Sigmoid colon (tissue), 7 donors: Measurements from ENCODE around the gene IL15. TPM values are rescaled to one million over a fixed set of nuclear protein-coding genes. Genes with fewer than 3 reads are reported as not detected.

ENCODE experiments used
- DNase-seq: peaks from one replicate; pipeline ENCODE4 v3.0.0-alpha.2; 2019
- H3K27ac ChIP-seq, 4 donors: fragments of 200-600 bp; sonication (generic); one replicate each; pipeline ENCODE4 v1.5.1; 2016 to 2019; ENCODE audit warnings: mild to moderate bottlenecking in 1 of 4
- H3K27me3 ChIP-seq, 3 donors: fragments of 200-600 bp; sonication (generic); one replicate each; pipeline ENCODE4 v1.5.1; 2019; ENCODE audit warnings: mild to moderate bottlenecking in 1 of 3
- H3K36me3 ChIP-seq, 4 donors: fragments of 200-600 bp; sonication (generic); one replicate each; pipeline ENCODE4 v1.5.1; 2016 to 2019
- H3K4me1 ChIP-seq, 4 donors: fragments of 200-600 bp; sonication (generic); one replicate each; pipeline ENCODE4 v1.5.1; 2017 to 2019
- H3K4me3 ChIP-seq, 4 donors: fragments of 200-600 bp; sonication (generic); one replicate each; pipeline ENCODE4 v1.5.1; 2017 to 2019; ENCODE audit warnings: mild to moderate bottlenecking in 2 of 4, moderate library complexity in 1 of 4
- H3K9me3 ChIP-seq, 4 donors: fragments of 200-600 bp in 3 of 4; sonication (generic) in 3 of 4; one replicate each; pipeline versions ENCODE4 v1.5.1 to v1.6.1; 2013 to 2019
- CTCF ChIP-seq, 4 experiments: fragments of 450-650 bp in 3 of 4; fragments of 200-600 bp in 1 of 4; IDR thresholded peaks; one replicate each; pipeline ENCODE4 v1.5.1; 2016 to 2019; ENCODE audit warnings: antibody characterized with exemption in 4 of 4, mild to moderate bottlenecking in 3 of 4, moderate library complexity in 2 of 4
- EP300 ChIP-seq, 4 donors: sonication (generic); formaldehyde crosslinking; IDR thresholded peaks; one replicate each; pipeline ENCODE4 v1.6.1; 2017; ENCODE audit warnings: antibody characterized with exemption in 4 of 4
- POLR2A ChIP-seq, 2 donors: fragments of 450-650 bp; IDR thresholded peaks; one replicate each; pipeline ENCODE4 v1.6.1; 2016; ENCODE audit warnings: antibody characterized with exemption in 2 of 2, mild to moderate bottlenecking in 2 of 2, moderate library complexity in 2 of 2
- POLR2AphosphoS5 ChIP-seq, 4 donors: sonication (generic); formaldehyde crosslinking; IDR thresholded peaks; one replicate each; pipeline ENCODE4 v1.6.1; 2017; ENCODE audit warnings: antibody characterized with exemption in 4 of 4
- WGBS, 2 donors: extraction: QIAGEN DNeasy Blood & Tissue Kit; methylation state at CpG; one replicate each; pipeline ENCODE4 v1.1.7; 2013; 5-methylcytosine and 5-hydroxymethylcytosine counted together
- intact Hi-C: fragments of 100-400 bp; cut with DNase I; formaldehyde crosslinking; loops from one replicate; pipeline ENCODE4 v1.15.1; 2023
- polyA plus RNA-seq, 3 donors: library from polyadenylated mRNA; stranded (reverse); fragments of 200-250 nt; gene quantifications; one replicate each; pipeline ENCODE4 v1.2.3, GENCODE V29; 2013
- total RNA-seq, 4 donors: library from RNA; depleted of rRNA; stranded (reverse); fragments of >200 nt; gene quantifications; one replicate each; pipeline ENCODE4 v1.1.0, GENCODE V29; 2016
- donor health status: healthy with polysubstance abuse.
- donor health status: Bipolar disorder and iron deficiency.
- donor health status: healthy.

The IL15 gene
- total and polyA plus RNA-seq, 7 donors, result 5.9 to 16.1 (median 6.5) TPM

GRCh38 chr4:141620715-141621114 is 15.7 kb upstream of the IL15 start:
- intact Hi-C loops, result no loop called here
- no peak for DNase-seq
- no peaks in the 10 kb centered on the region for H3K4me1 ChIP-seq
- no peak overlapping the region for H3K27ac ChIP-seq
- H3K4me3 ChIP-seq, result no peak overlapping the region
- TF ChIP-seq CTCF (IDR thresholded peaks at IDR 0.05), result no peak
- TF ChIP-seq POLR2AphosphoS5 (IDR thresholded peaks at IDR 0.05), result no peak
- TF ChIP-seq POLR2A (IDR thresholded peaks at IDR 0.05), result no peak
- no peak for TF ChIP-seq EP300 (IDR thresholded peaks at IDR 0.05)
- H3K27me3 ChIP-seq, result no peaks in the 10 kb centered on the region
- no peaks in the 10 kb centered on the region for H3K36me3 ChIP-seq
- H3K9me3 ChIP-seq, result no peaks in the 10 kb centered on the region
- 91 to 97% methylated on average over 1 of the region's 1 CpG for WGBS, 2 donors

GRCh38 chr4:141625023-141625422 is 11.4 kb upstream of the IL15 start:
- Histone ChIP-seq H3K4me3 (no peak overlapping the region), H3K9me3 (no peaks in the 10 kb centered on the region), H3K36me3 (no peaks in the 10 kb centered on the region), H3K27me3 (no peaks in the 10 kb centered on the region), H3K4me1 (no peaks in the 10 kb centered on the region), H3K27ac (no peak overlapping the region)
- WGBS, 2 donors, result 67 to 88% methylated on average over 2 of the region's 2 CpGs
- TF ChIP-seq POLR2A (IDR thresholded peaks at IDR 0.05) (no peak), POLR2AphosphoS5 (IDR thresholded peaks at IDR 0.05) (no peak), CTCF (IDR thresholded peaks at IDR 0.05) (no peak), EP300 (IDR thresholded peaks at IDR 0.05) (no peak)
- no peak for DNase-seq
- intact Hi-C loops, result no loop called here

- Histone ChIP-seq H3K4me3 (no peak overlapping the region), H3K36me3 (no peaks in the 10 kb centered on the region), H3K27me3 (no peaks in the 10 kb centered on the region), H3K4me1 (peaks cover 0 to 10% (median 3%) of the 10 kb centered on the region in 4 donors), H3K27ac (no peak overlapping the region), H3K9me3 (no peaks in the 10 kb centered on the region)
- TF ChIP-seq POLR2AphosphoS5 (IDR thresholded peaks at IDR 0.05), result no peak
- TF ChIP-seq EP300 (IDR thresholded peaks at IDR 0.05), result no peak
- no peak for TF ChIP-seq CTCF (IDR thresholded peaks at IDR 0.05)
- no peak for TF ChIP-seq POLR2A (IDR thresholded peaks at IDR 0.05)
- 73 to 76% methylated on average over 1 of the region's 1 CpG for WGBS, 2 donors
- intact Hi-C loops, result loop anchor here (10.0 kb wide), 1 partner anchor 296 kb away; no protein-coding TSS in a partner anchor
- no peak for DNase-seq
Observed at GRCh38 chr4:141630854-141631253, 5.5 kb upstream of the IL15 start.

GRCh38 chr4:141635736-141636081 is 674 bp upstream of the IL15 start:
- intact Hi-C loops, result loop anchor here (10.0 kb wide), 1 partner anchor 301 kb away; no protein-coding TSS in a partner anchor
- TF ChIP-seq EP300 (IDR thresholded peaks at IDR 0.05) (no peak), POLR2A (IDR thresholded peaks at IDR 0.05) (no peak), CTCF (IDR thresholded peaks at IDR 0.05) (no peak), POLR2AphosphoS5 (IDR thresholded peaks at IDR 0.05) (no peak)
- no peak for DNase-seq
- Histone ChIP-seq H3K27ac (peak overlapping the region in 3 of 4 donors; percentile 76 to 87 (median 82)), H3K36me3 (no peaks in the 10 kb centered on the region), H3K4me1 (peaks cover 0 to 37% (median 20%) of the 10 kb centered on the region in 4 donors), H3K9me3 (no peaks in the 10 kb centered on the region), H3K27me3 (no peaks in the 10 kb centered on the region), H3K4me3 (peak overlapping the region; percentile 60 to 96 (median 68))
- WGBS, 2 donors, result 33 to 46% methylated on average over 5 of the region's 5 CpGs
